Endodermal cell (in vitro differentiated cells): ENCODE results near the gene ADGRB2. TPM values are rescaled to one million over a fixed set of nuclear protein-coding genes. Genes with fewer than 3 reads are reported as not detected.

Experiments
- DNase-seq: peaks from one replicate; pipeline ENCODE4 v3.0.0-alpha.2; 2017
- H3K27ac ChIP-seq: 2 replicates; pipeline ENCODE4 v1.5.1; 2013; ENCODE audit warnings: mild to moderate bottlenecking, low read depth, low read length, moderate library complexity
- H3K27me3 ChIP-seq: 2 replicates; pipeline ENCODE4 v1.6.1; 2013; ENCODE audit warnings: mild to moderate bottlenecking, low read length, moderate library complexity; ENCODE audit not compliant: insufficient read depth, control insufficient read depth, poor library complexity, severe bottlenecking
- H3K36me3 ChIP-seq: 2 replicates; pipeline ENCODE4 v1.7.0; 2013; ENCODE audit warnings: mild to moderate bottlenecking, low read length, moderate library complexity; ENCODE audit not compliant: control insufficient read depth, insufficient read depth
- H3K4me1 ChIP-seq: one replicate; pipeline ENCODE4 v1.7.0; 2013; ENCODE audit warnings: low read length; ENCODE audit not compliant: control insufficient read depth, insufficient read depth
- H3K4me3 ChIP-seq: 2 replicates; pipeline ENCODE4 v1.5.1; 2013; ENCODE audit warnings: mild to moderate bottlenecking, low read length, moderate library complexity
- H3K9ac ChIP-seq: 2 replicates; pipeline ENCODE4 v1.6.1; 2013; ENCODE audit warnings: mild to moderate bottlenecking, low read length, moderate library complexity; ENCODE audit not compliant: poor library complexity, severe bottlenecking; ENCODE audit errors: extremely low read depth
- H3K9me3 ChIP-seq: 2 replicates; pipeline ENCODE4 v1.6.1; 2013; ENCODE audit warnings: mild to moderate bottlenecking, low read length, moderate library complexity; ENCODE audit not compliant: control insufficient read depth
- H3K27ac Mint-ChIP-seq: 2 replicates; pipeline ENCODE4 v1.8.0; 2020; ENCODE audit warnings: mixed read lengths
- H3K27me3 Mint-ChIP-seq: 2 replicates; pipeline ENCODE4 v1.8.0; 2021; ENCODE audit warnings: mild to moderate bottlenecking, mixed read lengths; ENCODE audit not compliant: insufficient read depth
- H3K36me3 Mint-ChIP-seq: 2 replicates; pipeline ENCODE4 v1.8.0; 2020; ENCODE audit warnings: low read depth, mixed read lengths
- H3K4me1 Mint-ChIP-seq: 2 replicates; pipeline ENCODE4 v1.8.0; 2020; ENCODE audit warnings: mixed read lengths
- H3K4me3 Mint-ChIP-seq: 2 replicates; pipeline ENCODE4 v1.8.0; 2020; ENCODE audit warnings: mild to moderate bottlenecking, moderate library complexity, mixed read lengths
- H3K9me3 Mint-ChIP-seq: 2 replicates; pipeline ENCODE4 v1.8.0; 2020; ENCODE audit warnings: mild to moderate bottlenecking, mixed read lengths
- WGBS, 2 experiments: methylation state at CpG; one replicate each; pipeline versions ENCODE4 v1.1.5 to v1.1.7; 2013; ENCODE audit warnings: missing lambda C conversion rate in 2 of 2, mixed read lengths in 1 of 2; ENCODE audit not compliant: insufficient coverage in 1 of 2, insufficient read length in 1 of 2; 5-methylcytosine and 5-hydroxymethylcytosine counted together
- total RNA-seq, 2 donors: library from RNA; stranded (reverse); fragmentation: NEBNext Ultra II Directional in 1 of 2; extraction: Animal tissue kit (Norgen Biotek cat#: 25700) in 1 of 2; gene quantifications; 2 replicates in 1 of 2; 3 replicates in 1 of 2; pipeline ENCODE4 v1.2.1, GENCODE V29; 2021
- TF ChIP-seq, protein P1 (sequence below): fragments of 200-600 bp; sonication (generic); conservative IDR thresholded peaks from 2 replicates; pipeline ENCODE4 v1.5.0; 2021; ENCODE audit warnings: antibody characterized with exemption, mild to moderate bottlenecking

Gene ADGRB2
- total RNA-seq, 2 donors from 2014 or later: 13.1 to 22.7 TPM

DNA sequence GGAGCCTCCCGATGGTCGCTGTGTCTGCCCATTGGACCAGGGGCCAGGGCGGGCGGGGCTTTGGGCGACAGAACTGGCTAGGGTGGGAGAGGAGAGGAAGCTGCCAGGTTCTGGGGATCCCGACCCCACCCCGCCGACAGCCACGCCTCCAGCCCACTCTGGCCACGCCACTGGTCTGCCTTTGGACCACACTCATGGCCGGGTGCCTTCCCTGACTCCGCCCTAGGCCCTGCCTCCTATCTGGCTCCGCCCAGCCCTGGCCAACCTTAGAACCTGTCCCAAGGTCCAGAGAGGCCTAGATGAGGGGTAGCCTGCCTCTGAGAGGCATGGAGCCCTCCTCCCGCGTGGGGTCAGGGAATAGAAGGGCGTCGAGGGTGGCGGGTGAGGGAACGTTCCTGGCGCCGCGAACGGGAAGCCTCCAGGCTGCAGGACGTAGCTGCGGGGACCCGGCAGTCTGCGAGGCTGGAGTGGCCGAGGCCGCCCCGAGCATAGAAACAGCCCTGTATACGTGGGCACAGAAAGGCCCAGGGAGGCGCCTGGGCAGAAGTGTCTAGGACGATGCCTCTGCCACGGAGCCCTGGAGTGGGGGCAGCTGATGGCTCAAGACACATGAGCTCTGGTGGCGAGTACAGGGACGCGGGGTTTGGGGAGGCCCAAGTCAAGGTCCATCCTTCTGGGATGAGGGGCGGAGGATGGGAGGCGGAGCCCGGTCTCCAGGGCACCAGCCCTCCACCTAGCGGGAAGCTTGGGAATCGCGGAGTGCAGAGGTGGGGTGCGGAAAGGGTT is 48.9 kb downstream of the ADGRB2 start:
- 14 to 16% methylated on average over 12 to 44 of the region's 44 CpGs for WGBS, 2 experiments
- Mint-ChIP-seq H3K36me3 (no peaks in the 10 kb centered on the region), H3K27me3 (peaks cover 22% of the 10 kb centered on the region), H3K4me3 (peak overlapping the region; percentile 65), H3K4me1 (peaks cover 24% of the 10 kb centered on the region), H3K27ac (peak overlapping the region; percentile 91), H3K9me3 (no peaks in the 10 kb centered on the region)
- DNase-seq: peak; percentile 100
- H3K4me3 ChIP-seq: peak overlapping the region; percentile 26
- peaks cover 6% of the 10 kb centered on the region for H3K27me3 ChIP-seq
- TF ChIP-seq, protein P1, sequence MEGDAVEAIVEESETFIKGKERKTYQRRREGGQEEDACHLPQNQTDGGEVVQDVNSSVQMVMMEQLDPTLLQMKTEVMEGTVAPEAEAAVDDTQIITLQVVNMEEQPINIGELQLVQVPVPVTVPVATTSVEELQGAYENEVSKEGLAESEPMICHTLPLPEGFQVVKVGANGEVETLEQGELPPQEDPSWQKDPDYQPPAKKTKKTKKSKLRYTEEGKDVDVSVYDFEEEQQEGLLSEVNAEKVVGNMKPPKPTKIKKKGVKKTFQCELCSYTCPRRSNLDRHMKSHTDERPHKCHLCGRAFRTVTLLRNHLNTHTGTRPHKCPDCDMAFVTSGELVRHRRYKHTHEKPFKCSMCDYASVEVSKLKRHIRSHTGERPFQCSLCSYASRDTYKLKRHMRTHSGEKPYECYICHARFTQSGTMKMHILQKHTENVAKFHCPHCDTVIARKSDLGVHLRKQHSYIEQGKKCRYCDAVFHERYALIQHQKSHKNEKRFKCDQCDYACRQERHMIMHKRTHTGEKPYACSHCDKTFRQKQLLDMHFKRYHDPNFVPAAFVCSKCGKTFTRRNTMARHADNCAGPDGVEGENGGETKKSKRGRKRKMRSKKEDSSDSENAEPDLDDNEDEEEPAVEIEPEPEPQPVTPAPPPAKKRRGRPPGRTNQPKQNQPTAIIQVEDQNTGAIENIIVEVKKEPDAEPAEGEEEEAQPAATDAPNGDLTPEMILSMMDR: peak; percentile 89
- no peaks in the 10 kb centered on the region for H3K36me3 ChIP-seq
- H3K4me1 ChIP-seq: peaks cover 8% of the 10 kb centered on the region
- H3K9ac ChIP-seq: no peak overlapping the region
- no peaks in the 10 kb centered on the region for H3K9me3 ChIP-seq
- H3K27ac ChIP-seq: peak overlapping the region; percentile 57

DNA sequence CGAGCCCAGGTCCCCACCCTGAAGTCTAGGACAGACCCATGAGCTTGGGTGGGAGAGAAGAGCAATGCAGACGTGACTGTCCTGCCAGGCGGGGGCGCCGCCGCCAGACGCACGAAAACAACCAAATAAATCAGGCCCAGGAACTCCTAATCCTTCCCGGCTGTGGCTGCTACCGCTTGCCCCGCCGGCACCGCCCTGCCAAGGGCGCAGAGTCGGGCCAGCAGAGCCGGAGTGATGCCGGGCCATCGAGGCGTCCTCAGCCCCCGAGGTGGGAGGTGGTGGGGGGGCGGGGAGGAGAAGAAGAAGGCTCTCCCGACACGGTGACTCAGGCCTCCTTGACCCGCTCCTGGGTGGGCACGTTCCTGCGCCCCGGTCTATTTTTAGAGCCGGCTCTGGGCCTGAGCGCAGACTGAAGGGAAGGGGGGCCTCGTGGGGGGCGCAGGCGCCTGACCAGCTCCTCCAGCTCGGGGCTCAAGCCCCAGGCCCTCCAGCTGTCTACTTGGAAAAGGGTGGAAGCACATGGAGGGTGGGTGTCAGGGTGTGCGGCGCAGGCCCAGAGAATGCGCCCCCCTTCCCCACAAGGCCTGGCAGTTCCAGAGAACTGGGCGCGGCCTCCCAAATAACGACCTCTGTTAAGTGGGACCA is 49.6 kb downstream of the ADGRB2 start:
- peak; percentile 92 for DNase-seq
- peaks cover 22% of the 10 kb centered on the region for H3K27me3 Mint-ChIP-seq
- TF ChIP-seq, protein P1: peak; percentile 75
- H3K36me3 ChIP-seq: no peaks in the 10 kb centered on the region
- peak overlapping the region; percentile 10 for H3K27ac ChIP-seq
- H3K9me3 ChIP-seq: no peaks in the 10 kb centered on the region
- peaks cover 24% of the 10 kb centered on the region for H3K4me1 Mint-ChIP-seq
- peaks cover 8% of the 10 kb centered on the region for H3K4me1 ChIP-seq
- peak overlapping the region; percentile 65 for H3K4me3 Mint-ChIP-seq
- H3K27ac Mint-ChIP-seq: no peak overlapping the region
- 9 to 15% methylated on average over 9 to 39 of the region's 39 CpGs for WGBS, 2 experiments
- H3K27me3 ChIP-seq: peaks cover 6% of the 10 kb centered on the region
- no peaks in the 10 kb centered on the region for H3K36me3 Mint-ChIP-seq
- no peak overlapping the region for H3K9ac ChIP-seq
- no peaks in the 10 kb centered on the region for H3K9me3 Mint-ChIP-seq
- no peak overlapping the region for H3K4me3 ChIP-seq

DNA sequence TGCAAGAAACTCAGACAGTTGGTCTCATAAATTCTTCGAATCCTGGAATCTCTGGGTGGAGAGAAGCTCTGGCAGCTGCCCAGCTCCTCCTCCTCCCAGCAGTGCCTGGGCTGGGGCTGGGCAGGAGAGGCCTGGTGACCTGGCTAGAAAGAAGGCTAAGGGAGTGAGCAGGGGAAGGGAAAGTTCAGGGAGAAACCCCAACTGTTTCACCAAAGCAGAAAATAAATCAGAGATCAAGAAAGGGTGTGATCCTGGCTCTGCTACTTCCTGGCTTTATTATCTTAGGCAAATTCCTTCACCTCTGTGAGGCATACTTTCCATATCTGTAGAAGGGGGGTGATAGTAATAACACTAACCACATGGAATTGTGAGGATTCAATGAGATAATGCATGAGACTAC is 51.5 kb downstream of the ADGRB2 start:
- DNase-seq: peak; percentile 59
- H3K9ac ChIP-seq: no peak overlapping the region
- Mint-ChIP-seq H3K4me3 (no peak overlapping the region), H3K36me3 (no peaks in the 10 kb centered on the region), H3K4me1 (peaks cover 24% of the 10 kb centered on the region), H3K27me3 (peaks cover 24% of the 10 kb centered on the region), H3K9me3 (no peaks in the 10 kb centered on the region), H3K27ac (peak overlapping the region; percentile 66)
- WGBS, 2 experiments: 56 to 62% methylated on average over 1 of the region's 1 CpG
- TF ChIP-seq, protein P1: no peak
- no peaks in the 10 kb centered on the region for H3K9me3 ChIP-seq
- no peaks in the 10 kb centered on the region for H3K36me3 ChIP-seq
- H3K27ac ChIP-seq: no peak overlapping the region
- peaks cover 8% of the 10 kb centered on the region for H3K4me1 ChIP-seq
- H3K4me3 ChIP-seq: no peak overlapping the region
- H3K27me3 ChIP-seq: no peaks in the 10 kb centered on the region
